Transverse colon (tissue), 4 donors: ENCODE measurements around the gene SP140.

Source experiments
- CTCF ChIP-seq, 5 experiments: fragments of 200-600 bp in 3 of 5; fragments of 450-650 bp in 2 of 5; sonication (generic) in 3 of 5; IDR thresholded peaks; 1 replicate in 2 of 5; 2 replicates in 3 of 5; pipeline ENCODE4 v1.5.1; 2016 to 2017; ENCODE audit warnings: antibody characterized with exemption in 5 of 5, inconsistent platforms in 3 of 5, mild to moderate bottlenecking in 2 of 5, moderate library complexity in 1 of 5
- POLR2A ChIP-seq: fragments of 450-650 bp; IDR thresholded peaks from one replicate; pipeline ENCODE4 v1.6.1; 2016; ENCODE audit warnings: antibody characterized with exemption, mild to moderate bottlenecking, moderate library complexity
- POLR2AphosphoS5 ChIP-seq, 3 donors: sonication (generic); formaldehyde crosslinking; IDR thresholded peaks; one replicate each; pipeline ENCODE4 v1.6.1; 2016; ENCODE audit warnings: antibody characterized with exemption in 3 of 3

GRCh38 chr2:230246206-230246605 is 20.7 kb downstream of the SP140 start:
- TF ChIP-seq POLR2A (no peak), CTCF (IDR thresholded peaks at IDR 0.05) (no peak), POLR2AphosphoS5 (IDR thresholded peaks at IDR 0.05) (no peak)
